Karpas-422 (cell line): ENCODE measurements around the gene ATP7B. TPM values are rescaled to one million over a fixed set of nuclear protein-coding genes. Genes with fewer than 3 reads are reported as not detected.

ENCODE experiments used
- DNase-seq: peaks from one replicate; pipeline ENCODE4 v3.0.0-alpha.2; 2015
- H2AFZ ChIP-seq: fragments of 200-600 bp; sonication (generic); 2 replicates; pipeline ENCODE4 v1.6.1; 2014; ENCODE audit warnings: antibody characterized with exemption, low read length, mixed read lengths
- H3K27ac ChIP-seq: fragments of 200-600 bp; sonication (generic); 2 replicates; pipeline ENCODE4 v1.5.1; 2014; ENCODE audit warnings: mild to moderate bottlenecking, low read length, moderate library complexity
- H3K27me3 ChIP-seq: fragments of 200-600 bp; sonication (generic); 2 replicates; pipeline ENCODE4 v1.6.1; 2014; ENCODE audit warnings: low read length, mixed read lengths
- H3K36me3 ChIP-seq: fragments of 200-600 bp; sonication (generic); 2 replicates; pipeline ENCODE4 v1.6.1; 2014; ENCODE audit warnings: low read length, mixed read lengths; ENCODE audit not compliant: insufficient read depth
- H3K4me1 ChIP-seq: fragments of 200-600 bp; sonication (generic); 2 replicates; pipeline ENCODE4 v1.6.1; 2014; ENCODE audit warnings: mild to moderate bottlenecking, low read length, mixed read lengths
- H3K4me2 ChIP-seq: fragments of 200-600 bp; sonication (generic); 2 replicates; pipeline ENCODE4 v1.6.1; 2014; ENCODE audit warnings: low read length, low read depth, mild to moderate bottlenecking; ENCODE audit not compliant: poor library complexity, severe bottlenecking
- H3K4me3 ChIP-seq: fragments of 200-600 bp; sonication (generic); 2 replicates; pipeline ENCODE4 v1.5.1; 2014; ENCODE audit warnings: mild to moderate bottlenecking, antibody characterized with exemption, low read length, mixed read lengths
- H3K79me2 ChIP-seq: fragments of 200-600 bp; sonication (generic); 2 replicates; pipeline ENCODE4 v1.6.1; 2014; ENCODE audit warnings: mild to moderate bottlenecking, low read length, mixed read lengths
- H3K9ac ChIP-seq: fragments of 200-600 bp; sonication (generic); 2 replicates; pipeline ENCODE4 v1.6.0; 2014; ENCODE audit warnings: low read length
- H3K9me2 ChIP-seq: fragments of 200-600 bp; sonication (generic), shearing (Covaris generic); replicated peaks from 2 replicates; pipeline ENCODE4 v1.6.0; 2014; ENCODE audit warnings: mild to moderate bottlenecking, low read length, moderate library complexity; ENCODE audit not compliant: insufficient read depth
- H3K9me3 ChIP-seq: fragments of 300-700, 200-600 bp; sonication (generic); 2 replicates; pipeline ENCODE4 v1.6.1; 2014; ENCODE audit warnings: low read length, mixed read lengths
- H4K20me1 ChIP-seq: fragments of 200-600 bp; sonication (generic); 2 replicates; pipeline ENCODE4 v1.6.1; 2014; ENCODE audit warnings: mild to moderate bottlenecking, antibody characterized with exemption, low read length, low read depth; ENCODE audit not compliant: insufficient read depth
- total RNA-seq: library from RNA; depleted of rRNA; stranded (reverse); fragments of >200 nt; shearing (Covaris generic); gene quantifications from 2 replicates; pipeline ENCODE4 v1.2.3, GENCODE V29; 2014; ENCODE audit warnings: low replicate concordance

ATP7B gene
- total RNA-seq, 1 experiment from 2014 or later, result 1.1 TPM

DNA sequence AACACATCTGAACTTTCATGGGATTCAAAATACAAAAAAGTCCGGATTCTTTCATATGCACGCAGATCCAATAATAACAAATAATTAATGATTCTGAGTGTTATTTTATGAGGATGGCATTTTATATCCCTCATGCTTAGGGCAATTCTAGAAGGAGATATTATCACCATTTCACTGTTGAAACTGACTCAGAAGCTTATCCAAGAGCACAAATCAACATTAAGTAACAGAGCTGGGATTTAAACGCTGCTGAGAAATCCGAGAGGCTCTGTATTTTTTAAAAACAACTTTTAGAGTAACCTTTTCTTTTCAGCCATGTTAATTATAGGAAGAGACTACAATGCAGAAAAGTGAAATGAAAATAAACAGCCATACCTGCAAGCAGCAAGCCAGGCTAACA lies 30.3 kb downstream of the ATP7B start:
- no peak overlapping the region for H3K4me2 ChIP-seq
- no peak overlapping the region for H2AFZ ChIP-seq
- no peak overlapping the region for H3K9ac ChIP-seq
- no peaks in the 10 kb centered on the region for H3K27me3 ChIP-seq
- no peaks in the 10 kb centered on the region for H3K4me1 ChIP-seq
- H3K36me3 ChIP-seq, result no peaks in the 10 kb centered on the region
- H3K79me2 ChIP-seq, result no peaks in the 10 kb centered on the region
- no peaks in the 10 kb centered on the region for H3K9me2 ChIP-seq
- no peak overlapping the region for H3K4me3 ChIP-seq
- no peak overlapping the region for H3K27ac ChIP-seq
- DNase-seq, result no peak
- H3K9me3 ChIP-seq, result no peaks in the 10 kb centered on the region
- H4K20me1 ChIP-seq, result no peaks in the 10 kb centered on the region

- no peak for DNase-seq
- Histone ChIP-seq H3K79me2 (no peaks in the 10 kb centered on the region), H3K4me1 (no peaks in the 10 kb centered on the region), H3K4me2 (no peak overlapping the region), H3K4me3 (no peak overlapping the region), H3K27me3 (no peaks in the 10 kb centered on the region), H3K9me2 (no peaks in the 10 kb centered on the region), H4K20me1 (no peaks in the 10 kb centered on the region), H3K36me3 (no peaks in the 10 kb centered on the region), H3K27ac (no peak overlapping the region), H2AFZ (no peak overlapping the region), H3K9ac (no peak overlapping the region), H3K9me3 (no peaks in the 10 kb centered on the region)
These were observed 32.3 kb downstream of the ATP7B start for GRCh38 chr13:51978796-51979556.

- Histone ChIP-seq H3K4me1 (no peaks in the 10 kb centered on the region), H4K20me1 (no peaks in the 10 kb centered on the region), H3K9me2 (no peaks in the 10 kb centered on the region), H3K27me3 (no peaks in the 10 kb centered on the region), H3K36me3 (no peaks in the 10 kb centered on the region), H3K9me3 (no peaks in the 10 kb centered on the region), H3K27ac (no peak overlapping the region), H3K79me2 (no peaks in the 10 kb centered on the region), H3K4me2 (no peak overlapping the region), H3K9ac (no peak overlapping the region), H3K4me3 (no peak overlapping the region), H2AFZ (no peak overlapping the region)
- no peak for DNase-seq
These were observed 33.6 kb downstream of the ATP7B start for GRCh38 chr13:51977625-51978024.

DNA sequence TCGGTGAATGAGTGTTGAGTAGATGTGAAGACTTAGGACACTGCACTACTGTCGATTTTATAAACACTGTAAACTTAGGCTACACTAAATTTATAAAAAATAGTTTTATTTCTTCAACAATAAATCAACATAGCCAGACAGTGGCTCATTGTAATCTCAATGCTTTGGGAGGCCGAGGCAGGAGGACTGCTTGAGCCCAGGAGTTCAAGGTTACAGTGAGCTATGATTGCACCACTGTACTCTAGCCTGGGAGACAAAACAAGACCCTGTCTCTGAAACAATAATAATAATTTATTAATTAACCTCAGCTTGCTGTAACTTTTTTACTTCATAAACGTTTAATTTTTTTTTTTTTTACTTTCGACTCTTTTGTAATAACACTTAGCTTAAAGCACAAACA lies 34.4 kb downstream of the ATP7B start:
- H3K27ac ChIP-seq, result no peak overlapping the region
- H3K9me3 ChIP-seq, result no peaks in the 10 kb centered on the region
- no peaks in the 10 kb centered on the region for H3K4me1 ChIP-seq
- H3K9me2 ChIP-seq, result no peaks in the 10 kb centered on the region
- no peak for DNase-seq
- H3K9ac ChIP-seq, result no peak overlapping the region
- no peaks in the 10 kb centered on the region for H3K79me2 ChIP-seq
- no peaks in the 10 kb centered on the region for H3K27me3 ChIP-seq
- no peaks in the 10 kb centered on the region for H3K36me3 ChIP-seq
- H2AFZ ChIP-seq, result no peak overlapping the region
- H3K4me3 ChIP-seq, result no peak overlapping the region
- no peak overlapping the region for H3K4me2 ChIP-seq
- H4K20me1 ChIP-seq, result no peaks in the 10 kb centered on the region

- no peak for DNase-seq
- Histone ChIP-seq H3K36me3 (no peaks in the 10 kb centered on the region), H3K9me3 (no peaks in the 10 kb centered on the region), H4K20me1 (no peaks in the 10 kb centered on the region), H3K4me3 (no peak overlapping the region), H3K27ac (no peak overlapping the region), H3K27me3 (no peaks in the 10 kb centered on the region), H3K9me2 (no peaks in the 10 kb centered on the region), H3K4me2 (no peak overlapping the region), H3K4me1 (no peaks in the 10 kb centered on the region), H3K9ac (no peak overlapping the region), H2AFZ (no peak overlapping the region), H3K79me2 (no peaks in the 10 kb centered on the region)
These were observed 34.8 kb downstream of the ATP7B start for GRCh38 chr13:51976423-51976822.

- Histone ChIP-seq H3K4me3 (no peak overlapping the region), H3K79me2 (no peaks in the 10 kb centered on the region), H2AFZ (no peak overlapping the region), H4K20me1 (no peaks in the 10 kb centered on the region), H3K9ac (no peak overlapping the region), H3K27ac (no peak overlapping the region), H3K36me3 (no peaks in the 10 kb centered on the region), H3K9me2 (no peaks in the 10 kb centered on the region), H3K27me3 (no peaks in the 10 kb centered on the region), H3K9me3 (no peaks in the 10 kb centered on the region), H3K4me1 (no peaks in the 10 kb centered on the region), H3K4me2 (no peak overlapping the region)
- no peak for DNase-seq
These were observed 36.8 kb downstream of the ATP7B start for GRCh38 chr13:51974482-51974881.

DNA sequence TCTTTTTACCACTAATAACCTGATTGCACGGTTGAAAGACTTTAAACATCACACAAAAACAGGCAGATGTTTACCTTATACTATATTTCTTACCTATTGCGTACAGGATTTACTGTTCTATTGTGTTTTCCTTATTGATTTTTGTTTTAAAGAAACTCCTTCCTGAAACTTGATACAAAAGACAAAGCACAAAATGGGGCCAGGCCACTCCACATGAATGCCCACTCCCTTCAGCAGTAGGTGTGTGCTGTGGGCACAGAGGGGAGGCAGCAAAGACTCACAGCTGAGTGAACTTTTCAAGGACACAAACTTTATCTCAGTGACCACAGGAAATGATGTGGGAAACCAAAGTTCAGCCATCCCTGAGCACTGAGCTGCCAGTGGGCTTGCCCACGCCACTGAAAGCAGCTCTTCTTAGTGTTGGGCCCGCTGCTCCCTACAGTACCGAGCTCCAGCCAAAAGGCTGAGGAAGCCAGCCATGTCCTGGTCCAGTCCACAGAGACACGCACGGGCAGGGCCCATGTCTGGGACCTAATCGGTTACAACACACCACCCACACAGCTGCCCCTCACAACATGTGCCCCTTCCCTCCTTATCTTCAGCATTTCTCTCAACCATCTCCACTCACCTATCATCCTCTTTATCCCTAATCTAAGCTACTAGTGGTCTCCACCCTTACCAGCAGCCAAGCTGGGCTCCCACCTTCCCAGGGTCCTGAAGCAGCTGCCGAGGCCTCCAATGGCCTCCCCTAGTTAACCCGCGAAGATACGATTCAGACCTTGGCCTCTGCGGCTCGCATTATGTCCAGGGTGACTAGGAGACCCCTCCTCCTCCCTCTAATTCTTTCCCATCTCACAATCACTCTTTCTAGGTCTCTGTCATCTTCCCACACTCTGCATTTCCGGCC lies 39.5 kb downstream of the ATP7B start:
- H3K9ac ChIP-seq, result no peak overlapping the region
- H3K4me2 ChIP-seq, result no peak overlapping the region
- H3K9me3 ChIP-seq, result no peaks in the 10 kb centered on the region
- H3K79me2 ChIP-seq, result no peaks in the 10 kb centered on the region
- H3K9me2 ChIP-seq, result no peaks in the 10 kb centered on the region
- no peak overlapping the region for H3K4me3 ChIP-seq
- H2AFZ ChIP-seq, result no peak overlapping the region
- H3K36me3 ChIP-seq, result no peaks in the 10 kb centered on the region
- H3K27ac ChIP-seq, result no peak overlapping the region
- H3K4me1 ChIP-seq, result no peaks in the 10 kb centered on the region
- no peak for DNase-seq
- H4K20me1 ChIP-seq, result no peaks in the 10 kb centered on the region
- no peaks in the 10 kb centered on the region for H3K27me3 ChIP-seq

DNA sequence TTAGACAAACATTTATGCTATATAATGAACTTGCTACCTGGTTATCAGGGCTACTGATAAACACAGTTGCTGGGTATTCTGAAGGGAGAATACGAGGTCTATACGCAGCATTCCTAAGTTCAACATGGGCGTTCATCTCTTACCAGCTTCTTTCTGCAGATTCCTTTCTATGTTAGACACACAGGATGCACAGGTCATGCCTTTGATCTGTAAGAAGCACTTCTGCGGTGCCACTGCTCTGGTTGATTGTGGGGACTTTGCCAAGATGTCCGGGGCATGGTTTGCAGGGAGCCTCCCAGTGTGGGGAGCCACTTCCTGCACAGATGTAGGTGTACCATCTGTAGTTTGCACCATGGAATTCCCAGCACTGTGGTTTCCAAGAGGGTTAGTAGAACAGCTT lies 40.9 kb downstream of the ATP7B start:
- no peak overlapping the region for H2AFZ ChIP-seq
- no peaks in the 10 kb centered on the region for H3K36me3 ChIP-seq
- DNase-seq, result no peak
- H3K9me2 ChIP-seq, result no peaks in the 10 kb centered on the region
- H3K27me3 ChIP-seq, result no peaks in the 10 kb centered on the region
- no peaks in the 10 kb centered on the region for H4K20me1 ChIP-seq
- no peak overlapping the region for H3K27ac ChIP-seq
- H3K4me1 ChIP-seq, result no peaks in the 10 kb centered on the region
- no peaks in the 10 kb centered on the region for H3K79me2 ChIP-seq
- H3K9ac ChIP-seq, result no peak overlapping the region
- H3K9me3 ChIP-seq, result no peaks in the 10 kb centered on the region
- no peak overlapping the region for H3K4me3 ChIP-seq
- H3K4me2 ChIP-seq, result no peak overlapping the region
